NK-92 treated with Interleukin-12 subunit alpha and Interleukin-12 subunit beta, amount 100 ng/mL, for 24 hours (cell line): Measurements from ENCODE around the gene ALG5.

Source experiments
- DNase-seq: peaks from one replicate; lab custom pipeline; 2025; lab: John Stamatoyannopoulos, UW

Gene ALG5

DNA sequence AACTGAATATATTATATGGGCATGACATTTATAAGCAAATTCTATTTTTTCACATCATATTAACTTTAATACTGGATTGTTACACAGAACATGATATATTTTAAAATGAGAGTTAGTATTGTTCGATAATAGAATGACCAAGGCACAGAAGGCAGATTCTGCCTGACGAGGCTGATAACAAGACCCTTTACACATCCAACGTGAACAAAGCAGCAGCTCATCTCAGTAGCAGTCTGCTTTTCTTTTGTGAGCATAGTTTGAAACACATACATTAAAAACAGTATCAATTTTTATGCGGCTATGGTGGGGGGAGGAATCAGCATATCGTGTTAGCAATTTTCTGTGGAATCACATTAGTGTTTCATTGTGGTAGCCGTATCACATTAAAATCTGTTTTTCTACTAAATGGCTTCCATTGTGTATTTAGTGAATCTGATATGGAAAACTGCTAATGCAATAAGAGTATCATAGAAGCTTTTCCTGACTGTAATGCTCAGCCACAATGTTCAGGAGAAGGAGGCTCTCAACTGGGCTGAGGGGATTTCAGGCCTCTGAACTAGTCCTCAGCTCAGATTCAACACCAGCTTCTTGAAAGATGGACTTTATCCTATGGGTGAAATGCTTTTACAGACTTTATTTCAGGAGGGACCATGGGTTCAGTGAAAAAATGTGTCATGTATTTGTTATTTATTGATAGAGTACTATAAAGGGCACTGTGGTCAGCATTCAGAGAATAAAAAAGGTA is 83.1 kb downstream of the ALG5 start:
- DNase-seq, result no peak

- no peak for DNase-seq
These were observed 84.0 kb downstream of the ALG5 start for GRCh38 chr13:36915106-36915505.

- no peak for DNase-seq
These were observed 84.5 kb downstream of the ALG5 start for GRCh38 chr13:36914648-36915047.

DNA sequence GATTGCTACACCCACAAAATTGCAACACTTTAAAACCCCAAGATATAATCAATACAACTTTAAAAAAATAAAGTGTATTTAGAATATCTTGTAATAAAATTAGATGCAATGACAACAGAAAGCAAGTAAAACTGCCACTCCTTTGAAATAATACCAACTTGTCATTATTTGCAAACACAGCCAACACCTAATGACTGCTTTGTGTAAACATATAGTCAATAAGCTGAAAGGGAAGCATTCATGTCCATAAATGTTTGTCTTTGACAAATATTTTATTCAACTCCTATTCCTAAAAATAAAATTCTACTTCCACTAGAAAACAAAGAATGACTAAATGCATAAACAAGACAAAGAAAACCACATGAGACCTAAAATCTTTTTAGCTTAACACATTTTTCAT is 85.7 kb downstream of the ALG5 start:
- no peak for DNase-seq

DNA sequence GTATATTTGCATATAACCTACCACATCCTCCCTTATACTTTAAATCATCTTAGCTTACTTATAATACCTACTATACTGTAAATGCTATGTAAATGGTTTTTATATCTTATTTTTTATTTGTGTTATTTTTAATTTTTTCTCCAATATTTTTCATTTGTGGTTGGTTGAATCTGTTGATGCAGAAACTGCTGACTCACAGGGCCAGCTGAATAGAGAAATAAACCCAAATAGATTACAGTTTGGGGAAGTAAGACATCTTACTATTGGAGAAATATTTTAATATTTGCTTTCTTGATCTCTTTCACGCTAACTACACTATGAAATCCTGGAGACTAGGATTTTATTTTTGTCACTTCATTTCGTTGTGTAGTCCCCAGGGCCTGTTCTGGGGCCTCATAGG is 86.2 kb downstream of the ALG5 start:
- no peak for DNase-seq

- DNase-seq, result no peak
These were observed 86.8 kb downstream of the ALG5 start for GRCh38 chr13:36912369-36912768.

DNA sequence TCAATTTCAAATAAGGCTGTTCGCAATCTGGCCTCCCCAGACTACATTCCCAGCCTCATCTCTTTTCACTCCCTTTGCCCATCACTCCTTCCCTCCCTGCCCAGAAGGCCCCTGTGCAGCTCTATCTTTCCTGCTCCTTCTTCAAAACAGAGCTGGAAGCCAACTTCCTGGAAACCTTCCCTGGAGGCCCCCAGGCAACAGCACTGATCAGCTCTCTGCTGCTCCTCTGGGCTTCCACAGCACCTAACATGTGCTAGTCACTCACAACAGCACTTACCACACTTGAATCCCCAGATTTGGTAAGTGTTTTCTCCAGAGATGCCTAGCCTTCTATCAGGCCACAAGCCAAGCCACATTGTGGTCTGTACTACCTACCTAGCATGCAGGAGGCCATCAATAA is 88.6 kb downstream of the ALG5 start:
- no peak for DNase-seq

DNA sequence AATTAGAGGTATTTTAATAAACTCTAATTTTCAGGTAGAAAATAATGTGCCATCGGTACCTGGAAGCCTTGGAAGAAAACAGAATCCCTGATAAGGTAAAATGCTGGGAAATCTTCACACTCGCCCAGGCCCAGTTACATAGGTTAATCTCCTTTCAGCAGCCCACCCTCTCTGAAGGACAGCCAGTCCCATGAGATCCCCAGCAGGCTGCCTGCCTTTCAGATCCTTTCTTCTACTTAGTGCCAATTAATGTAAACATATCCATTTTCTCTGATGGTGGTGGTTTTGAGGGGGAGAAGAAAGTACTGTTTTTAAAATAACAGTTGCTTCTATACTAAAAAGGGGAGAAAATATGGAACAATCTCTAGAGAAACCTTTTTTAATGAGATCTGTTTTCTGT is 91.3 kb downstream of the ALG5 start:
- no peak for DNase-seq

DNA sequence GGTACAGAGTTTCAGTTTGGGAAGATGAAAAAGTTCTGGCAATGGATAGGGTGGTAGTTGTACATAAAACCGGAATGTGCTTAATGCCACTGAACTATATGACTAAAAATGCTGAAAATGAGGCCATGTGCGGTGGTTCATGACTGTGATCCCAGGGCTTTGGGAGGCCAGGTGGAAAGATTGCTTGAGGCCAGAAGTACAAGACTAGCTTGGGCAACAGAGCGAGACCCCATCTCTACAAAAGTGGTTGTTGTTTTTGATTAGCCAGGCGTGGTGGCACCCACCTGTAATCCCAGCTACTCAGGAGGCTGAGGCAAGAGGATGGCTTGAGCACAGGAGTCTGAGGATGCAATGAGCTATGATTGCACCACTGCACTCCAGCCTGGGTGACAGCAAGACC is 91.9 kb downstream of the ALG5 start:
- DNase-seq, result no peak

DNA sequence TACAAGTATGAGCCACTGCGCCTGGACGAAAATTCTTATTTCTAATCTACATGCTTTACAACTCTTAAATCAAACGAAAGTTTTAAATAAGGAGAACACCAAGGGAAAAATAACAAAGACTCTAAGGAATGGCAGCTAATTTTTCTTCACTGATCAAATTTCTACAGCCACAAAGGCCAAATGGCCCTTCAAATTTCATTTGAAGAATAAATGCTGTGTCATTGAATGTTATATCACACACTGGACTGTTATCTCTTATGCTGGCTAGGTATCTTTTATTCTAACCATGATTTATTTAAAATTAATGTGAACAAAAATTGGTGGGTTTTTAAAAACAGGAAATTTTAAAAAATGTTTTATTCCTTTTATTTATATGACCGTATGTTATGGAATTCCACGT is 93.2 kb downstream of the ALG5 start:
- no peak for DNase-seq

DNA sequence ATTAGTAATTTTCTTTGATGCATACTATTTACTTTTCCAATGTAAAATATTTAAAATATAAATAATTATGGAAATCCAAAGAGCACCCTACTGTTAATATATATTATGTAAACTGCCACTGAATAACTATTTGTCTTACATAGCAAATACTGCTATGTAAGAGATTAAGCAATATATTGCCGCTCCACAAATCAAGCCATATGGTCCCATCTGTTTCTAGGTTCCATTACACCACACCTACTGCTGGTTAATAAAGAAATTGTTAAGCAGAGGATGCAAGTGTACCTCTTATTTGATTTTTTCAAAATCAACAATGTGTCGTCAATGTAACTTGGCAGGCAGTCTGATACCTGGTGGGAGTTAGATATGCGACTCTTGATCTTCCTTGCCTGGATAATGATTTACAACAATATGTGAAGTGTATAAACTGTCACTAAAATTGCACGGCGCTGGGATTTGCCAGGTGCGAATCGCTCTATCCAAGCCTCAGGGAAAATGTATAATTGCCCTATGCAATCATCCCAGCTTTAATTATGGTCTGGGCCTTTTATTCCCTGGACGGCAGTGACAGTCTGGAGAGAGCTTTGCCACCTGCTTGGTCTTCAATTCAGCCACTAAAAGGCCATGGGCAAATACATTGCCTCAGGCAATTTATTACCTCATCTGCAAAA is 95.1 kb downstream of the ALG5 start:
- DNase-seq, result no peak
